Neural cell (in vitro differentiated cells): ENCODE measurements around the gene FCGBP. TPM values are rescaled to one million over a fixed set of nuclear protein-coding genes. Genes with fewer than 3 reads are reported as not detected.

Experiments used
- H2AFZ ChIP-seq: fragments of 200-600, 300-800 bp; sonication (generic), shearing (Covaris generic); 2 replicates; pipeline ENCODE4 v1.6.0; 2014; ENCODE audit warnings: low read depth, mild to moderate bottlenecking, antibody characterized with exemption, low read length, moderate library complexity
- H3F3A ChIP-seq: fragments of 200-600 bp; shearing (Covaris generic); 2 replicates; pipeline ENCODE4 v1.6.1; 2016; ENCODE audit warnings: mild to moderate bottlenecking, moderate library complexity, mixed read lengths, antibody characterized with exemption, low read length; ENCODE audit not compliant: insufficient read depth, poor library complexity, severe bottlenecking
- H3K27ac ChIP-seq: fragments of 200-600, 300-800 bp; sonication (generic), shearing (Covaris generic); 2 replicates; pipeline ENCODE4 v1.5.1; 2014; ENCODE audit warnings: mild to moderate bottlenecking, low read length, moderate library complexity
- H3K27me3 ChIP-seq: fragments of 300-800, 200-600 bp; sonication (generic), shearing (Covaris generic); 2 replicates; pipeline ENCODE4 v1.6.0; 2014; ENCODE audit warnings: mild to moderate bottlenecking, low read depth, low read length, moderate library complexity; ENCODE audit not compliant: insufficient read depth
- H3K36me3 ChIP-seq: fragments of 300-800, 200-600 bp; sonication (generic), shearing (Covaris generic); 2 replicates; pipeline ENCODE4 v1.5.1; 2014; ENCODE audit warnings: mild to moderate bottlenecking, antibody characterized with exemption, low read length, moderate library complexity; ENCODE audit not compliant: insufficient read depth
- H3K4me2 ChIP-seq: fragments of 300-800, 200-600 bp; sonication (generic), shearing (Covaris generic); 2 replicates; pipeline ENCODE4 v1.6.0; 2014; ENCODE audit warnings: mild to moderate bottlenecking, low read length
- H3K4me3 ChIP-seq: fragments of 300-800, 200-600 bp; sonication (generic), shearing (Covaris generic); 2 replicates; pipeline ENCODE4 v1.5.1; 2014; ENCODE audit warnings: mild to moderate bottlenecking, low read length, moderate library complexity
- H3K79me2 ChIP-seq: fragments of 200-600 bp; shearing (Covaris generic); replicated peaks from 2 replicates; pipeline ENCODE4 v1.6.0; 2014; ENCODE audit warnings: mild to moderate bottlenecking, low read length, moderate library complexity; ENCODE audit not compliant: insufficient read depth
- H3K9ac ChIP-seq: fragments of 300-800, 200-600 bp; sonication (generic), shearing (Covaris generic); 2 replicates; pipeline ENCODE4 v1.6.1; 2016; ENCODE audit warnings: mild to moderate bottlenecking, low read length, mixed read lengths
- H3K9me2 ChIP-seq: fragments of 200-600 bp; shearing (Covaris generic); 2 replicates; pipeline ENCODE4 v1.6.1; 2016; ENCODE audit warnings: mild to moderate bottlenecking, low read length, mixed read lengths; ENCODE audit not compliant: insufficient read depth
- H3K9me3 ChIP-seq: fragments of 200-600, 300-800 bp; sonication (generic), shearing (Covaris generic); 2 replicates; pipeline ENCODE4 v1.6.1; 2016; ENCODE audit warnings: mild to moderate bottlenecking, mixed run types, low read length, moderate library complexity, mixed read lengths
- H4K20me1 ChIP-seq: fragments of 200-600 bp; shearing (Covaris generic); 2 replicates; pipeline ENCODE4 v1.6.1; 2016; ENCODE audit warnings: mild to moderate bottlenecking, mixed run types; ENCODE audit not compliant: insufficient read depth
- CTCF ChIP-seq: fragments of 450-650 bp; IDR thresholded peaks from 2 replicates; pipeline ENCODE4 v1.5.1; 2014; ENCODE audit warnings: antibody characterized with exemption, mild to moderate bottlenecking, moderate library complexity; ENCODE audit not compliant: poor library complexity, severe bottlenecking
- EP300 ChIP-seq: fragments of 450-650 bp; conservative IDR thresholded peaks from 2 replicates; pipeline ENCODE4 v1.6.1; 2014; ENCODE audit warnings: antibody characterized with exemption, mild to moderate bottlenecking, moderate library complexity; ENCODE audit not compliant: poor library complexity, severe bottlenecking
- EZH2 ChIP-seq: fragments of 200-600, 300-800 bp; shearing (Covaris generic), sonication (generic); IDR thresholded peaks from 2 replicates; pipeline ENCODE4 v1.6.1; 2014; ENCODE audit warnings: antibody characterized with exemption, low read length, borderline replicate concordance, mild to moderate bottlenecking; ENCODE audit not compliant: insufficient read depth, poor library complexity, severe bottlenecking
- MXI1 ChIP-seq: fragments of 450-650 bp; conservative IDR thresholded peaks from 2 replicates; pipeline ENCODE4 v1.6.1; 2014; ENCODE audit warnings: antibody characterized with exemption, mild to moderate bottlenecking; ENCODE audit not compliant: poor library complexity, severe bottlenecking
- POLR2AphosphoS5 ChIP-seq: IDR thresholded peaks from 2 replicates; pipeline ENCODE4 v1.6.1; 2012
- RAD21 ChIP-seq: fragments of 450-650 bp; conservative IDR thresholded peaks from 2 replicates; pipeline ENCODE4 v1.6.1; 2014; ENCODE audit warnings: antibody characterized with exemption, mild to moderate bottlenecking, moderate library complexity
- REST ChIP-seq: IDR thresholded peaks from 2 replicates; pipeline ENCODE4 v1.6.1; 2012; ENCODE audit warnings: borderline replicate concordance
- SMC3 ChIP-seq: fragments of 450-650 bp; conservative IDR thresholded peaks from 2 replicates; pipeline ENCODE4 v1.6.1; 2014; ENCODE audit warnings: antibody characterized with exemption, mild to moderate bottlenecking, moderate library complexity; ENCODE audit not compliant: poor library complexity
- TAF1 ChIP-seq: IDR thresholded peaks from 2 replicates; pipeline ENCODE4 v1.6.1; 2012; ENCODE audit warnings: low read depth
- polyA plus RNA-seq: library from polyadenylated mRNA; depleted of rRNA; stranded (reverse); fragments of >200 nt; gene quantifications from 2 replicates; pipeline ENCODE4 v1.2.3, GENCODE V29; 2014

Gene FCGBP
- polyA plus RNA-seq, 1 donor from 2014 or later = 0.26 TPM

- Histone ChIP-seq H3K9me2 (no peaks in the 10 kb centered on the region), H3K27me3 (no peaks in the 10 kb centered on the region), H3K4me2 (no peak overlapping the region), H3K79me2 (no peaks in the 10 kb centered on the region), H3K27ac (no peak overlapping the region), H3K36me3 (no peaks in the 10 kb centered on the region), H2AFZ (no peak overlapping the region), H3K9ac (no peak overlapping the region), H4K20me1 (no peaks in the 10 kb centered on the region), H3F3A (no peaks in the 10 kb centered on the region), H3K9me3 (no peaks in the 10 kb centered on the region), H3K4me3 (no peak overlapping the region)
- TF ChIP-seq EP300 = no peak
- TF ChIP-seq SMC3 = no peak
- TF ChIP-seq RAD21 = no peak
- TF ChIP-seq CTCF = no peak
- TF ChIP-seq EZH2 = no peak
- no peak for TF ChIP-seq REST
- no peak for TF ChIP-seq MXI1
Observed at GRCh38 chr19:39941151-39941550, 6.7 kb upstream of the FCGBP start.

GRCh38 chr19:39940221-39940833 lies 5.9 kb upstream of the FCGBP start:
- no peaks in the 10 kb centered on the region for H4K20me1 ChIP-seq
- H3K79me2 ChIP-seq = no peaks in the 10 kb centered on the region
- H3K4me3 ChIP-seq = no peak overlapping the region
- H3K9me3 ChIP-seq = no peaks in the 10 kb centered on the region
- no peaks in the 10 kb centered on the region for H3K9me2 ChIP-seq
- no peak overlapping the region for H3K9ac ChIP-seq
- H3K27ac ChIP-seq = no peak overlapping the region
- H2AFZ ChIP-seq = no peak overlapping the region
- H3F3A ChIP-seq = no peaks in the 10 kb centered on the region
- no peak overlapping the region for H3K4me2 ChIP-seq
- no peaks in the 10 kb centered on the region for H3K36me3 ChIP-seq
- no peak for TF ChIP-seq CTCF
- TF ChIP-seq EZH2 = no peak
- no peak for TF ChIP-seq SMC3
- no peak for TF ChIP-seq POLR2AphosphoS5
- TF ChIP-seq TAF1 = no peak
- TF ChIP-seq MXI1 = no peak
- no peak for TF ChIP-seq EP300
- TF ChIP-seq REST = no peak
- TF ChIP-seq RAD21 = no peak
- H3K27me3 ChIP-seq = no peaks in the 10 kb centered on the region
